MCF 10A (cell line): ENCODE measurements around the gene PSEN2. TPM values are rescaled to one million over a fixed set of nuclear protein-coding genes. Genes with fewer than 3 reads are reported as not detected.
"Not testable (repeated sequence)": the region's sequence is repeated elsewhere in the genome, so short reads cannot be mapped to it uniquely, and the experiment has no call there.

Experiments
- BruUV-seq: library from RNA; stranded (reverse); fragments of 400-500 nt; replicated peaks from 2 replicates; lab custom pipeline; 2021; lab: Mats Ljungman, UMichigan
- CTCF ChIA-PET: fragments of 300-600 bp; sonication (Branson Sonifier 250); formaldehyde crosslinking; extraction: SDS; loops from one replicate; lab custom pipeline; 2021; ENCODE audit warnings: antibody characterized with exemption, inconsistent platforms; lab: Yijun Ruan, JAX
- POLR2A ChIA-PET: fragments of 300-600, 350-650 bp; sonication (Branson Sonifier 250); formaldehyde crosslinking; extraction: SDS; loops from one replicate; lab custom pipeline; 2020; ENCODE audit warnings: antibody characterized with exemption, inconsistent platforms; lab: Yijun Ruan, JAX
- DNase-seq: peaks from one replicate; pipeline ENCODE4 v3.0.0-alpha.2; 2018; ENCODE audit not compliant: unreplicated experiment
- H3K27ac Mint-ChIP-seq: one replicate; pipeline ENCODE4 v1.8.0; 2022; ENCODE audit warnings: mild to moderate bottlenecking, low read depth, mixed read lengths; ENCODE audit not compliant: unreplicated experiment
- H3K27me3 Mint-ChIP-seq: one replicate; pipeline ENCODE4 v1.8.0; 2022; ENCODE audit warnings: mixed read lengths; ENCODE audit not compliant: insufficient read depth, unreplicated experiment
- H3K36me3 Mint-ChIP-seq: one replicate; pipeline ENCODE4 v1.8.0; 2022; ENCODE audit warnings: mild to moderate bottlenecking, moderate library complexity, mixed read lengths; ENCODE audit not compliant: insufficient read depth, unreplicated experiment
- H3K4me1 Mint-ChIP-seq: one replicate; pipeline ENCODE4 v1.8.0; 2022; ENCODE audit warnings: mixed read lengths; ENCODE audit not compliant: insufficient read depth, unreplicated experiment
- H3K4me3 Mint-ChIP-seq: one replicate; pipeline ENCODE4 v1.8.0; 2022; ENCODE audit warnings: mild to moderate bottlenecking, moderate library complexity, mixed read lengths; ENCODE audit not compliant: unreplicated experiment
- H3K9me3 Mint-ChIP-seq: one replicate; pipeline ENCODE4 v1.8.0; 2022; ENCODE audit warnings: mixed read lengths; ENCODE audit not compliant: unreplicated experiment
- intact Hi-C: fragments of 100-400 bp; cut with micrococcal nuclease; formaldehyde crosslinking; loops from 2 replicates; pipeline ENCODE4 v1.14.1; 2022
- total RNA-seq: library from RNA; stranded (reverse); gene quantifications from 2 replicates; pipeline ENCODE4 v1.2.3, GENCODE V29; 2022
- TF ChIP-seq, protein P1 (sequence below): fragments of 200-600 bp; IDR thresholded peaks from one replicate; pipeline ENCODE4 v1.8.0; 2022; ENCODE audit warnings: antibody characterized with exemption, mild to moderate bottlenecking; ENCODE audit not compliant: unreplicated experiment

PSEN2 gene
- total RNA-seq, 1 experiment from 2014 or later, result 31.3 TPM

GRCh38 chr1:226829105-226829504 is 41.3 kb upstream of the PSEN2 start:
- no TSS peak for BruUV-seq
- Mint-ChIP-seq H3K4me3 (no peak overlapping the region), H3K27ac (no peak overlapping the region), H3K36me3 (no peaks in the 10 kb centered on the region), H3K4me1 (no peaks in the 10 kb centered on the region), H3K27me3 (no peaks in the 10 kb centered on the region), H3K9me3 (peaks cover 5% of the 10 kb centered on the region)
- ChIA-PET CTCF (interaction anchor here (0.5 to 12.2 kb wide), 26 partner anchors 9 to 404 kb away, joined by 3 to 342 read pairs (median 4); partner anchors contain the start of gene ITPKB), POLR2A (interaction anchor here (0.5 to 2.0 kb wide), 4 partner anchors 14 to 571 kb away, joined by 3 to 11 read pairs (median 3); no protein-coding TSS in a partner anchor)
- no peak for DNase-seq
- TF ChIP-seq, protein P1, sequence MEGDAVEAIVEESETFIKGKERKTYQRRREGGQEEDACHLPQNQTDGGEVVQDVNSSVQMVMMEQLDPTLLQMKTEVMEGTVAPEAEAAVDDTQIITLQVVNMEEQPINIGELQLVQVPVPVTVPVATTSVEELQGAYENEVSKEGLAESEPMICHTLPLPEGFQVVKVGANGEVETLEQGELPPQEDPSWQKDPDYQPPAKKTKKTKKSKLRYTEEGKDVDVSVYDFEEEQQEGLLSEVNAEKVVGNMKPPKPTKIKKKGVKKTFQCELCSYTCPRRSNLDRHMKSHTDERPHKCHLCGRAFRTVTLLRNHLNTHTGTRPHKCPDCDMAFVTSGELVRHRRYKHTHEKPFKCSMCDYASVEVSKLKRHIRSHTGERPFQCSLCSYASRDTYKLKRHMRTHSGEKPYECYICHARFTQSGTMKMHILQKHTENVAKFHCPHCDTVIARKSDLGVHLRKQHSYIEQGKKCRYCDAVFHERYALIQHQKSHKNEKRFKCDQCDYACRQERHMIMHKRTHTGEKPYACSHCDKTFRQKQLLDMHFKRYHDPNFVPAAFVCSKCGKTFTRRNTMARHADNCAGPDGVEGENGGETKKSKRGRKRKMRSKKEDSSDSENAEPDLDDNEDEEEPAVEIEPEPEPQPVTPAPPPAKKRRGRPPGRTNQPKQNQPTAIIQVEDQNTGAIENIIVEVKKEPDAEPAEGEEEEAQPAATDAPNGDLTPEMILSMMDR, result no peak
- intact Hi-C loops, result loop anchor here (2.0 to 10.0 kb wide), 2 partner anchors 126 to 486 kb away; partner anchors contain the start of gene CDC42BPA

DNA sequence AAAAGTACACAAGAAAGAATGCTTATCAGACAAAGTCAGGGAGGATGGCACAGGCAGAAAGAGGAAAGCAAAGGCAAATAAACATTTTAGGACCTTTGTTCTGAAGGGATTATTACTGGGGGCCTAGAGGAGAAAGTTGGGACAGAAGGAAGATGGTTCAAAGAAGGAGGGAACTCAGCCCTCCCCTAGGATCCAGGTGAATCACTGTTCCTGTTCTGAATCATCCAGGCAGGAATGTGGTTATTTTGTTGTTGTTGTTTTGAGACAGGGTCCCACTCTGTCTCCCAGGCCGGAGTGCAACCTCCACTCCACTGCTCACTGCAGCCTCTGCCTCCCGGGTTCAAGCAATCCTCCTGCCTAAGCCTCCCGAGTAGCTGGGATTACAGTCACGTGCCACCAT is 38.5 kb upstream of the PSEN2 start:
- no peaks in the 10 kb centered on the region for H3K36me3 Mint-ChIP-seq
- intact Hi-C loops, result no loop called here
- BruUV-seq, result no TSS peak
- ChIA-PET POLR2A (interaction anchor here (0.6 kb wide), 1 partner anchor 706 kb away, joined by 3 read pairs; no protein-coding TSS in a partner anchor), CTCF (interaction anchor here (0.6 to 2.7 kb wide), 4 partner anchors 198 to 369 kb away, joined by 3 to 8 read pairs (median 3); no protein-coding TSS in a partner anchor)
- H3K4me3 Mint-ChIP-seq, result no peak overlapping the region
- DNase-seq, result no peak
- no peaks in the 10 kb centered on the region for H3K4me1 Mint-ChIP-seq
- no peak overlapping the region for H3K27ac Mint-ChIP-seq
- H3K27me3 Mint-ChIP-seq, result no peaks in the 10 kb centered on the region
- TF ChIP-seq, protein P1, result no peak
- H3K9me3 Mint-ChIP-seq, result peaks cover 15% of the 10 kb centered on the region

GRCh38 chr1:226832613-226833012 is 37.8 kb upstream of the PSEN2 start:
- Mint-ChIP-seq H3K27ac (no peak overlapping the region), H3K27me3 (no peaks in the 10 kb centered on the region), H3K4me1 (no peaks in the 10 kb centered on the region), H3K36me3 (no peaks in the 10 kb centered on the region), H3K9me3 (peaks cover 15% of the 10 kb centered on the region), H3K4me3 (no peak overlapping the region)
- no peak for DNase-seq
- POLR2A ChIA-PET, result no interaction called here
- BruUV-seq, result no TSS peak
- CTCF ChIA-PET, result interaction anchor here (0.6 to 2.7 kb wide), 5 partner anchors 58 to 368 kb away, joined by 3 to 8 read pairs (median 3); no protein-coding TSS in a partner anchor
- TF ChIP-seq, protein P1, result no peak
- intact Hi-C loops, result no loop called here

- H3K27me3 Mint-ChIP-seq, H3K36me3 Mint-ChIP-seq, POLR2A ChIA-PET, BruUV-seq, DNase-seq, intact Hi-C loops, H3K4me3 Mint-ChIP-seq, H3K4me1 Mint-ChIP-seq, H3K27ac Mint-ChIP-seq: not testable (repeated sequence)
- H3K9me3 Mint-ChIP-seq, result peaks cover 15% of the 10 kb centered on the region
- CTCF ChIA-PET, result interaction anchor here (2.7 kb wide), 1 partner anchor 200 kb away, joined by 8 read pairs; no protein-coding TSS in a partner anchor
These were observed 36.2 kb upstream of the PSEN2 start for GRCh38 chr1:226834179-226834578.

DNA sequence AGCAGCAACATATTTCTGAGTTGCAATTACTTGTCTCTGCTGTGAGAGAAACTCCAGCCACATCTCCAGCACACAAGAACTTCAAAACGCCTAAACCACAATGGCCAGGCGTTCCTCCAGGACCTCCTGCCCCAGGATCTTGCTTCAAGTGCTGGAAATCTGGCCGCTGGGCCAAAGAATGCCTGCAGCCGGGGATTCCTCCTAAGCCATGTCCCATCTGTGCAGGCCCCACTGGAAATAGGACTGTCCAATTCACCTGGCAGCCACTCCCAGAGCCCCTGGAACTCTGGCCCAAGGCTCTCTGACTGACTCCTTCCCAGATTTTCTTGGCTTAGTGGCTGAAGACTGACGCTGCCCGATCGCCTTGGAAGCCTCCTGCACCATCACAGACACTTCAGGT is 35.0 kb upstream of the PSEN2 start:
- POLR2A ChIA-PET, H3K4me1 Mint-ChIP-seq, intact Hi-C loops, H3K27ac Mint-ChIP-seq, H3K36me3 Mint-ChIP-seq, DNase-seq, H3K4me3 Mint-ChIP-seq, H3K27me3 Mint-ChIP-seq, BruUV-seq: not testable (repeated sequence)
- CTCF ChIA-PET, result interaction anchor here (0.7 to 1.5 kb wide), 3 partner anchors 14 to 209 kb away, joined by 3 to 4 read pairs (median 4); no protein-coding TSS in a partner anchor
- H3K9me3 Mint-ChIP-seq, result peaks cover 15% of the 10 kb centered on the region

DNA sequence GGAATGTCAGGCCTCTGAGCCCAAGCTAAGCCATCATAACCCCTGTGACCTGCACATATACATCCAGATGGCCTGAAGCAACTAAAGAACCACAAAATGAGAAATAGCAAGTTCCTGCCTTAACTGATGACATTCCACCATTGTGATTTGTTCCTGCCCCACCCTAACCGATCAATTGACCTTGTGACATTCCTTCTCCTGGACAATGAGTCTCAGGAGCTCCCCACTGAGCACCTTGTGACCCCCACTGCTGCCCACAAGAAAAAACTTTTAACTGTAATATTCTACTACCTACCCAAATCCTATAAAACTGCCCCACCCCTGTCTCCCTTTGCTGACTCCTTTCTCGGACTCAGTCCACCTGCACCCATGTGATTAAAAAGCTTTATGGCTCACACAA is 32.5 kb upstream of the PSEN2 start:
- not testable (repeated sequence) for DNase-seq

More for the DNA sequence above, 32.5 kb upstream of the PSEN2 start:
- CTCF ChIA-PET, result interaction anchor here (0.6 to 1.5 kb wide), 5 partner anchors 9 to 602 kb away, joined by 3 to 6 read pairs (median 3); no protein-coding TSS in a partner anchor
- H3K27me3 Mint-ChIP-seq, POLR2A ChIA-PET, H3K4me3 Mint-ChIP-seq, H3K4me1 Mint-ChIP-seq, intact Hi-C loops, H3K36me3 Mint-ChIP-seq, H3K27ac Mint-ChIP-seq, BruUV-seq: not testable (repeated sequence)
- H3K9me3 Mint-ChIP-seq, result peaks cover 15% of the 10 kb centered on the region
